GM12891 (cell line): ENCODE measurements around the gene TBC1D13.

Source experiments
- POLR2A ChIP-seq: IDR thresholded peaks from 2 replicates; pipeline ENCODE4 v1.6.1; 2011; ENCODE audit warnings: low read depth, low read length, control low read depth
- POLR2AphosphoS5 ChIP-seq: IDR thresholded peaks from 2 replicates; pipeline ENCODE4 v1.6.1; 2011; ENCODE audit warnings: low read depth, low read length, control low read depth
- SPI1 ChIP-seq: IDR thresholded peaks from 2 replicates; pipeline ENCODE4 v1.6.1; 2011; ENCODE audit warnings: low read depth, low read length, control low read depth

GRCh38 chr9:128821584-128822406 is 34.7 kb downstream of the TBC1D13 start:
- TF ChIP-seq POLR2A (no peak), POLR2AphosphoS5 (no peak; the same call in 1 of the 2 replicates), SPI1 (no peak)
